NCI-H1092 treated with DMSO at 0.1 percent for 48 hours (cell line): ENCODE results near the gene JARID2.

Experiments
- DNase-seq: peaks from one replicate; lab custom pipeline; 2025; lab: John Stamatoyannopoulos, UW

Gene JARID2

DNA sequence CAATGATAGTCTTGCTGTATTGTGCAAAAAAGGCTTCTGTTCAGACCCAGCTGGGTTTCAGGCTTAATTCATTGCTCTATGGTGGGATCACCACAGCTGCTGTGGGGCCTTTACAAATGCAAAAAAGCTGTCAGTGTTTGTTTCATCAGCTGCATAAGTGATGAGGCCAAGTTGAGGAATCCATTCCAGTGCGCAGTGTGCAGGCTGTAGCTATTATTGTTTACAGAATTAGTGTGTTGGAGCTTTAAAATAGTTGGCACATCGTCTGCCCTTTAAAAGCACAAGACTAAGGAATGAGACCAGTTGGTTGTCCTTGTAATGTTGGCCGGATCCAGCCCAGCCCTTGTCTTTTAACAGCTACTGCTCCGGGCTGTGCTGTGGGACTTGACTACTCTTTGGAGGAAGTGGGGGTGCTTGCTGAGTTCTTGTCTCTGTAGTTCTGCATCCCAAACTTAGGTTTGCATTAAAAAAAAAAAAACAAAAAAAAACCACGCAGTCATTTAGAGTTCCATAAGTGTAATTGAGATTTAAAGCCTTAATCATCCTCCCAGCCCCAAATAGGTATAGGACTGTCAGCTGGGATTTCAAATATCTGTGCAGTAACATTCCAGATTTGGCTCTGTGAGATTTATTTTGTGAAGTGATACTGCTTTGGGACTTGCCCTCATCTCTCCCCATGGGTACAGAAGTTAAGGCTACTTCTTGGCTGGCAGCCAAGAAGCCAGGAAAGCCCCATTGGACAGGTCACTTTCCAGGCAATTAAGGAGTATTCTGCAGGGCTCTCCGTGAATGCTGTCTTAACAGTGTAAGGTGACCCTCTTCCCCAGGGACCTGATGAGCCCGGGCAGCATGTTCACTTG is 19.3 kb downstream of the JARID2 start:
- no peak for DNase-seq

DNA sequence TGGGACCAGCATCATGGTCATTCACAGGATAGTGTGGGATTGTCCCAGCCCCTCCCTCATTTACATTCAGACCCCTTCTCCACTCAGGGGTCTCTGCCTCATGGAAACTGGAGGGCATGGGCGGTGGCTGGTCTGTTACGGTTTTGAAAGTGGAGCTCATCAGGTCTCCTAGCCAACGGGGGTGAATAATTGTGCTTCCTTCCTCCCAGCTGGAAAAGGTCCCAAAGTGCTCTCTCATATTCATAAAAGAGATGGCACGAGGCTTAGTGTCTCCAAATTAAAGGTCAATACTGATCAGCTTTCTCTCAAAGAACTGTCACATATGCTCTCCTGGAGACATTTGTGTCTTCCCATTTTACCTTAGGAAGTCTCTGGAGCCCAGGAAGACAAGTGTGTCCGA is 19.9 kb downstream of the JARID2 start:
- no peak for DNase-seq

DNA sequence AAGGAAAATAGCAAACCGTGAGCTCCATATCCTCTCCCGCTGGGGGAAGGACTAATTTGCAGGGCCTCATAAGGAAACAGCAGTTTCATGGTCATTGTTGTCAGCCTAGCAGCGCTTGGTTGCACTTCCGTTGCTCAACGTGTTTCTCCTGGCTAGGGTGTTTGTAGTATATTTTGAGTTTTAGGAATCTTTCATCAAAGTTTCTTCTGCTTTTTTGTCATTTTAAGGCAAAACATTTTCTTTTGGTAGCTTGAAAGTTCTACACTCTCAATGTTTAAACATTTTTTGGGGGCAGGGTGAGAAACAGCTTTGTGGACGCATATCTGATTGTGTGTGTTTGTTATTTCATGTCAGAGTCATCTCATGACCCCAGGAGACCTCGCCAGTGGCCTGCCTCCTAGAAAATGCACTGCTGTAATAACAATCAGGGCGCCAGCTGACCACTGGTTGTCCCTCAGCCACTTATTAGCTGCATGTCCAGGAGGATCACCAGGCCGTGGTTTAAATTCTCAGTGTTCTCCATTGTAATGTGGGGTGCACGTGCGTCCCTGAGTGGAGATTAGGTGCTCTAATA is 20.6 kb downstream of the JARID2 start:
- no peak for DNase-seq

DNA sequence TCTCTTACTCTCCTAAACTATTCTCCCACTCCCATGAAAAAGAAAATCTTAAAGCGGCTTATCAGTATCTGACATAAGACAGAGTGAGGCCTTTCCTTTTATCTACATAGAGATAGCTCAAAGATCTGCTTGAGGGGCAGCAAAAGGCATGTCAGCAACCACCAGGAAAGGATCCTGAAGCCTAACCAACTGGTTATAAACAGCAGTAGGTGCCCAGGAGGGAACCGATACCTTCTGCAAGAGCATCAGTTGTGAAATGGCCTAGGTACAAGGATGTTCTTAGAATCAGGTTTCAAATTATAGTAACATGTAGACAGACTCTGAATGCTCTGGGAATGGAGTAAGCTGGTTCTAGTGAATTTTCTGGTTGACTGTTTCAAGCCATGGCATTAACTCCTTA is 21.4 kb downstream of the JARID2 start:
- no peak for DNase-seq

DNA sequence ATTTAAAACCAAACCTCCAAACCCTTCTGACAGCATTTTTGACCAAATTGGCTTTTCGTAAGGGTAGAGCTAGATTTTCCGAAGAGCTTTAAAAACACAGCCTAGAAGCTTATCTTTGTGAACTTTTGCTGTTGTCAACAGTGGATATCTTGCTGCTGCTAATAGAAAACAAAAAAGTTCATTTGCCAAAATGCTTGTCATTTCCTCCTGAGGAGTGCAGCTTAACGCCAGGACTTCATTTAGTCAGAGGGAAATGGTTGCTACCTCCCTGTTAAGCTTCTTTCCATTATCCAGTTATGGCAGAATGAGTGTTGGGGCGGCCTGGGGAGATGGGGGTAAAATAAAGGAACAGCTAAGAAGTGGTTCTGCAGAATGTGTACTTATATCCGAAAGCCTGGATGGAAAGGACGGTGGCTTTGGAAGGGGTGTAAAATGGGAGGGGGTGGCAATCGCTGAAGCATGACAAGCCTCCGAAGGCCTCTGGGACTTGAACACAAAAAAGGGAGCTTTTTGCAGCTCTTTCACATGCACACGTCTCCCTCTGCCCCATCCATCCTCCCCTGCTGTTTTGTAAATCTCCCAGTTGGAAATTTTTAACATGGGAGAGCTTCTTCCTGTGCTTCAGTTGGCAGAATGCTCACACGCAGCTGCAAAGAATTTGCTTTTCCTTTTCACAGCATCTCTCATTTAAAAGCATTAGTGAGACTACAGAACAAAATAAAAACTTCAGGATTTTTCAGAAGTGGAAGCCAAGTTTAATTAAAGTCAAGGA is 22.5 kb downstream of the JARID2 start:
- DNase-seq, result no peak

DNA sequence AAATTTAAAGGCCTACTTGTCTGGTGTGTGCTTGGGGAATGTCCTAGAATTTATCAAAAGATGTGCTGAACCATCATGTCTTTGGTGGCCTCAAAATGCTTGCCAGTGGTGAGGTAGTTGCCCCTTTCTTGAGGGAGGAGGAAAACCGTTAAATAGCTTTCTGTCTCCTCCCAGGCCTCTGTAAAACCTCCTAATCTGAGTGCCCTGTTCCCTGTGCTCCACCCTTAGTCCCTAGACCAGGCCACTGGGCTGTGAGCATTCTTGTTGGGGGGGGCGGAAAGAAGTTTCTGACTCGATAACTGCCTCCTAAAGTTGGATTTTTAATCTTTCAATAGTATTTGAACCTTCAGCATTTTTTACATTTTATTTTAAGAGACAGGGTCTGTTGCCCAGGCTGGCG is 23.1 kb downstream of the JARID2 start:
- DNase-seq, result no peak

DNA sequence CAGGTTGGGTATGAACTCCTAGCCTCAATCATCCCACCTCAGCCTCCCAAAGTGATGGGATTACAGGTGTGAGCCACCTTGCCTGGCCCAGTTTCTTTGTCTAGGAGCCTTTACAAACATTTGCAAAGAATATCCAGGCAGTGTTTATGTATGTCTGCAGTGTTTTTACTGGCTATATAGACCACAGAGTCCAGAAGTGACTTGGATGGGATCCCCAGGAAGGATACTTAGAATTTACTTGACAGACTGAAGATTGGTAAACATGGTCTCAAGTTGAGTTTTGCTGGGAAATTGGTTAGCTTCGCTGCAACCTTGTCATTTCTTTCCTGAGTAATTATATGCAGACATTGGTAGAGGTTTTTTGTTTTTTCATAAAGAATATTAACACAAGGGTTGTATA is 23.8 kb downstream of the JARID2 start:
- no peak for DNase-seq

DNA sequence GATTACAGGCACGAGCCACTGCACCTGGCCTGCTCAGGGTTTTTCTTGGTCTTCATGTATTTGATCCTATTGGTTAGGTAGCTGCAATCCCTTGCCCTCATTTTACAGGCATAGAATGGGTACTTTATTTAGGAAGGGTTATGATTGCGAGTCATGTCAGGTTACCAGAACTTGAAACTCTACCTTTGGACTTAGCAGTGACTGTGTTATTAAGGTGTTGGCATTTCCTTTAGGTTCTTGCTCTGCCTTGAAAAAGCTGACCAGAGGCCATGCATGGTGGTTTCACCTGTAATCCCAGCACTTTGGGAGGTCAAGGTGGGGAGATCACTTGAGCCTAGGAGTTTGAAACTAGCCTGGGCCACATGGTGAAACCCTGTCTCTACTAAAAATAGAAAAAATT is 24.5 kb downstream of the JARID2 start:
- no peak for DNase-seq

DNA sequence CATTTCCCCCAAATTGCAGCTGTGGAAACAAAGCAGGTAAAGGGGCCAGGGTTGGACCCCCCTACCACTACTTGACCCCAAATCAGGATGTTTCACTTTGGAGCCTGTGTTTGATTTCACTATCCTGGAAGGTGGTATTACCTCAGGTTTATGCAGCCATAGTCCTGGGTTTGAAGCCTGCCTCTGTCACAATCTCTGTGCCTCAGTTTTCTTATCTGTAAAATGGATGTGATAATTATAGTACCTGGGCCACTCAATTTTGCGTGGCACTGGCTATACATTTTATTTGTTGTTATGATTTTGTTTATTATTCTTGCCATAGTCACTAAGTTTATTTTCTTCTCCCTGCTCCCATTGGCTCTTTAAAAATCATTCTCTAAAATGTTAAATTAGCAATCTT is 26.7 kb downstream of the JARID2 start:
- no peak for DNase-seq

DNA sequence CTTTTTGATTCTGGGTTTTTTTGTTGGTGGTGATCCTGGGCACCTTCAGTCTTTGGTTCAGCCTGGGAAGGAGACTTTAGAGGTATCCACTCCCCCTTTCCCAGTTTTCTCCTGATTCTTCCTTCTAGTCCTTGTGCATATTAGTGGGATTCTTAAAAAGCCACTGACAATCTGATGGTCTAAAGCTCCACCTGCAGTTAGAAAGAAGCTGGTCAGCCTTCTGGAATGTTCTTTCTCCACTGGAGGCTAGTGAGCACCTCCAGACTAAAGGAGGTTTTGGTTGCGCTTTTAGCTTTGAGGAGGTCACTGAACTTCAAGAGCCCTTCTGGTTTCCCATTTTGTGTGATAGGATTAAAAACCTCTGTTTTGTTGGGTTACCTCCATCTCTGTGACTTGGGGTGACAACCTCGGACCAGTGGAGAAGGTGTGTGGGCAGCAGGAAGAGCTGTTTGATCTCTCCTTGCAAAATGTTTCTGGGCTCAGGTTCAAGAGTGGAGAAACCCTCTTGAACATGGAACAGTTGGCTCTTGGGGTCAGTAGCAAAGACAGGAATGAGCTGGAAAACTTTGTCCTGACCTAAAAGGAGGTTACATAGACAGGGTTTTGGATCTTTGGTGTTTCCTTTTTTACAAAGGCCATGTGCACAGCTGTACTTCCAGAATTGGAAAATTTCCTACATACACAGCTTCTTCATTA is 29.0 kb downstream of the JARID2 start:
- no peak for DNase-seq

DNA sequence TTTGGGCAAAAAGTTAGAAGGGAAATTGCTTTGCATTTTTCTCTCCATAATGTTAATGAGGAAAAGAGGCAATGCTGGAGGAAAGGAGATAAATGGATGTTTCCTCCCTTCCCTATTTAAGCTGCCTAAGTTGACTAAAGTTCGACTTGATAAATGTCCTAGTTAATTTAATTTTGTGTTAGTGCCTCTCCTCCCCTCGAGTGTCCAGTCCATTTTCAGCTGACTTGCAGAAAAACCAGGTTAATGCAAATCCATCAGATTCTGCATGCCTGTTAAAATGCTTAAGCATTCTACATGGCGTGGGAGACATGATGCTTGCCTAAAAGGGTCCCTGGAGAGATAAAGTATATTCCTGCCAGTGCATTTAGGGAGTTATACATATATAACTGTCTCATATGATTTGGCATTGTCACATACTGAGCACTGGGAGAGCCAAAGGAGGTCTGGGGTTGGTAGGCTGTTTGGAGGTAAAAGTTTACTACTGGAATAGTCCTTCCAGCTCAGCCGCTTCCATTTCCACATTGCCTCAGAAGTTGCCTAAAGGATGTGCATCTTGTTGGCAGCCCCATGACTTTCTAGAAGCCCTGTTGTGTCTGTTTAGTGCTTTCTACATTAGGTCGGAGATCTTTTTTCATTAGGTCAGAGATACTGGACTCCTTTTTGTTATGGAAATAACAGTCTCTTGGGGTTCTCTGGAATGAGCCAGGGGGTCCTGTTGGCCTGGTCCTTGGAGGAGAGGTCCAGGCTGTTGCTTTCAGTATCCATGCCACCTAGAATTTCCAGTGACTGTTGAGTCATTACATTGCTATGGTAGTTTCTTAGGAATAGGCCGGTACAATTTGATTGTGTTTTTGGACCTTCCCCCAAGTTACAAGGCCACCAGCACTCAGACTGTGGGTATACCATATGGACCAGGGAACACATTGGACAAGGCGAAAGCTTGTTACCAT is 30.4 kb downstream of the JARID2 start:
- no peak for DNase-seq

DNA sequence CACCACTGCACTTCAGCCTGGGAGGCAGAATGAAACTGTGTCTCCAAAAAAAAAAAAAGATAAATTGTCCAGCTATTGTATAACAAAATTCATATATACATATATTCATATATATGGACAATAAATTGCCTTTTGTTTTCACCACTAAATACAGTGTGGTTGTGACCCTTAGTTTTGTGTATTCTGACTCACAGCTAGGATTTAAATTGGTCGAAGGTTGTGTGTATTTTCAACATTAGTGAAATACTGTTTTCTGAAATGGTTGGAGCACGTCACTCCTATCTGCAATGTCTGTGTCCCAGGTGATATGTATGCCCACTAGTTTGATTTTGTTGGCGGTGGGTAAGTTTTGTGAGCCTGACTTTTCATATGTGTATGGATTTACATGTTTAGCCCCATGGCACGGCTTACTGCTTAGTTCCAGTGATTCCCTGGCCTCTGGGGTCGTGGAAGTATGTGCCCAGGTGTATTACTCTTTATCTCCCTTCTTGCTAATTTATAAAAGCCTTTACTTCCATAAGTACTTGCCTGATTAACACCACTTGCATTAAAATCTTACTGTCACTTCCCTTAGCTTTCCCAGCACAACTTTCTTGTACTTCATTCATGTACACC is 33.3 kb downstream of the JARID2 start:
- no peak for DNase-seq

DNA sequence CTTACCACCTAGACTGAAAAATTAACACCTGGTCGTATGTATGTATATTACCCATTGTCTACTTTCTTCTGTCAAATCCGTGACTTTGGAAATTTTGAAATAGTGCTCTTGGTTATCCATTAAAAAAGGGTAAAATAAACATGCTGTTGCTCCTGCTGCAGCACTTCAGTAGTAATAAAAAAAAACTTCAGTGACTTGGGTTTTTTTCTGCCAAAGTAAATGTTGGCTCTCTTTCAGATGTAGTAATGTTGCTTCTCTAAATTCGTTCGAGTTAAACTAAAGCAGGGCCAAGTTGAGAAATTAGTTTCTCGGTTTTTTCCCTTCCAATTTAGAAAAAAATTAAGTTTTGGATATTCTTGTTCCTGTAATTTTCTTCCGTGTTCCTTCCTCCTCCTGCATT is 34.2 kb downstream of the JARID2 start:
- DNase-seq, result no peak

DNA sequence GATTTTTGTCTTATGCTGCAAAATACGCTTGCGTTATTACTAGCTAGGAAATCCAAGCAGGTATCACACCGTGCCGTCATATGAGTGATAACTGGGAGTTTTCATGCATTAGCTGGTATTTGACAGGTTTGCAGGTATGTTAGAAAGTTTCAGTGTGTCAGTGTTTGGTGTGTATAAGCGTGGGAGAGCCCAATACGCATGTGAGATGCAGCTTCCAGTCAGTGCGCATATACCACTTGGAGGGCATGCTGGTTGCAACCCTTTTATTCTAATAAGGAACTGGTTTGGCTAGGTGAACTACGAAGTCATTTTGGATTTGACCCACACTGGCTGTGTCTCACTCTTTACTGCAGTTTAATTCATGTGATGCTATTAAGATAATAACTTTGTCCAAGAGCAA is 35.1 kb downstream of the JARID2 start:
- no peak for DNase-seq

DNA sequence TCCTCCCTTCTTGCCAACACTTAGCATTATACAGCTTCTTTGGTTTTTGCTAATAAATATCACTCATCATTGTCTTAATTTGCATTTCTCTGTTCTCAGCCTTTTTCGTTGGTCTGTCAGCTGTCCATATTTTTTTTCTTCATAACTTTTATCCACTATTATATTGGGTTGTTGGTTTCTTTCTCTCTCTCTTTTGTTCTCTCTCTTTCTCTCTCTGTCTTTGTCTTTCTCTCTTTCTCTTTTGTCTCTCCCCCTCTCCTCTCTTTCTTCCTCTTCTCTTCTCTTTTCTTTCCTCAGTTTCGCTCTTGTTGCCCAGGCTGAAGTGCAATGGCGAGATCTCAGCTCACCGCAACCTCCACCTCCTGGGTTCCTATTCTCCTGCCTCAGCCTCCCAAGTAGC is 36.5 kb downstream of the JARID2 start:
- no peak for DNase-seq

DNA sequence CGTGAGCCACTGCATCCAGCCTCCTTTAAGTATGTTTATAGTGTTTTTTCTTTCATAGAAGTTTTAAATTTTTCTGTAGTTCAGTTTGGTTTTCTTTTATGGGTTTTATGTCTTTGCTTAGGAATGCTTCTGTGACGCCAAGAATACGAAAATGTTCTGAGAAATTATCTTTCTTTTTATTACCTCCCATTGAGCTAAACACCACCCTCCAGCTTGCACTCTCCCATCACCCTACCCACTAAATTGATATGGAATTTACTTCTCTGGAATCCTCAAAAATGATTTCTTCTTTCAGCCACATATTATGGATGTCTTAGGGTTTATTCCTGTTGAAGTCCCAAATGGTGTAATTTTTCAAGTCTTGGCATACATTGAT is 38.1 kb downstream of the JARID2 start:
- no peak for DNase-seq

DNA sequence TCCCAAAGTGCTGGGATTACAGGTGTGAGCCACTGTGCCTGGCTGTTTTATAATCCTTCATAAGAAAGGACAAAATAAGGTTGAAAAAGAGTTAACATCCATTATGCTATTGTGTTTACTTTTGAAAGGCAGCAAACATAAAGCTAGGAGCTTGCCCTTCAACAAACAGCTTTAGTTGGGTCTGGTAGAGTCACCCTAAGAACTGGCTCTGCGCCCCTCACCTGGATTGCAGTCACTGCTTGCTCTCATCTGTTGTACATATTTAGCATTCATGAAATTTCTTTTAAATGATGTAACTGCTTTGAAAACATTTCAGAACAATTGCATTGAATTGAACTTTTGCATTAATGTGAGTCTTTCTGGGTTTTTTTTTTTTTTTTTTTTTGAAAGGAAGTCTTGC is 38.9 kb downstream of the JARID2 start:
- DNase-seq, result no peak

DNA sequence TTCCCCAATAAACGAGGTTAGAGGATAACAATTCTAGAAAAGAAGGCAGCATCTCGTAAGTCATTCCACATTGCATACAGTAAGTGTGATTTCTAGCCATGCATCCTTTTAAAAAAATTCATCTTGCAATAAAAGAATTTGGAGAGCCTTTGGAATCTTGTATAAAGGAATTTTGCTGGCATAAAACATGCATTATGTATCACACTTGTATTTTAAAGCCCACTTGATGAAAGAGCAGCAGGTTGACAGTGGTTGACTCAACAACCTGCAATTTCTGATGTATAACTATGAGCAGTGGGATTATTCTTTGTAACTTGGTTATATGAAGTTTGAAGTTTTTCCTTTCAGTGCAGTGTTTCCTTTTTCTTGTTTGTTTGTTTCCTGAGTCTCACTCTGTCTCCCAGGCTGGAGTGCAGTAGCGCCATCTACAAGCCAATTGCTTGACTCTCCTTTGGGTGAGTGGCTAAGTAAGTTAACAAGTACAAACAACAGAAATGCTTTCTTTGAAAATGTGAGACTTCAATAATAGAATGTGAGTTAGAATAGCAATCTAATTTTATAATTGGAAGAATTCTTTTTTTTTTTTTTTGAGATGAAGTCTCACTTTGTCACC is 39.9 kb downstream of the JARID2 start:
- DNase-seq, result no peak

DNA sequence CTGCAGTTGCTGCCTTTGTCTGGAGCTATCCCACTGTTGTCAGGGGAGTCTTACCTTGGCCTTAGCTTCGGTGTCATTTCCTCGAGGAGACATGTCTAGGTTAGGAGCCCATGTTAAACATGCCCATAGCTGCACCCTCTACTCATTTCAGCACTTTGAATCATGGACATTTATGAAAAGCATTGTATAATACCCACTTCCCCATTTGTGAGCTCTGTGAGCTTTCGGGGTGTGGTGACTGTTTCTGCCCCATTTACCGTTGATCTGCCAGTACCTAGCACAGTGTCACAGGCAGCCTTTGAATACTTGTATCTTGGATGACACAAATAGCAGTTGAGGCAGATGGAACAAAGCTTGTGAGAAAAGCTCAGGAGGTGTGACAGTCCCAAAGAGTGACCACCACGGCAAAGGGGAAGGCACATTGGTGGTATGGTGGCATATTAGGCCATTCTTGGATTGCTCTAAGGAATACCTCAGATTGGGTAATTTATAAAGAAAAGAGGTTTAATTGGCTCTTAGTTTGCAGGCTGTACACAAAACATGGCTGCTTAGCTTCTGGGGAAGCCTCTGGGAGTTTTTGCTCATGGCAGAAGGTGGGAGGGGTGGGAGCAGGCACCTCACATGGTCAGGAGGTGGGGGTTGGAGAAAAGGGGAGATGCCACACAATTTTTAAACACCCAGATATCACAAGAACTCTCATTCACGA is 42.0 kb downstream of the JARID2 start:
- no peak for DNase-seq

DNA sequence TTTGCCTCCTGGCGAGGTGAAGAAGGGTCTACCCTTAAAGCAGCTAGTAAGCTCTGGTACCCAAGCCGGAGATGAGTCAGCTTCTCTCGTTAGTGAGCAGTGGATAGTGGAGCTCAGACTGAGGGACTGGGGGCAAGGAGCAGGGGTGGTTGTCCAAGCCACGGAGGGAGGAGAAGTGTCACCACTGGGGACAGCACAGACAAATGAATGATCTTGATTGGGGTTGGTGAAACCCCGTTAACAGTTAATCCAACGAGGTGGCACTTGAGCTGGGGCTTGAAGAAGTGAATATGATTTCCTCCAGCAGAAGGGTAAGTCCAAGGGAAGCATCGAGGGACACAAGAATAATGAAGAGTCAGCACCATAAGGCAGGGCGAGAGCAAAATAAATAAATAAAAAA is 43.0 kb downstream of the JARID2 start:
- DNase-seq, result no peak
